Cardiac fibroblast (primary cell): ENCODE results near the gene COL16A1.

Experiments used
- DNase-seq, 2 donors: peaks; one replicate each; pipeline versions ENCODE4 v3.0.0 to v3.0.0-alpha.2; 2010; ENCODE audit warnings: low read depth in 2 of 2
- H3K4me3 ChIP-seq, 2 donors: replicated peaks in 1 of 2; 1 replicate in 1 of 2; 2 replicates in 1 of 2; pipeline ENCODE4 v1.5.1; 2011; ENCODE audit warnings: low read depth in 2 of 2, low read length in 2 of 2, mild to moderate bottlenecking in 2 of 2, moderate library complexity in 1 of 2
- TF ChIP-seq, protein P1 (sequence below): IDR thresholded peaks from one replicate; pipeline ENCODE4 v1.5.1; 2011; ENCODE audit warnings: low read depth, mild to moderate bottlenecking, low read length, inconsistent platforms

The COL16A1 gene

DNA sequence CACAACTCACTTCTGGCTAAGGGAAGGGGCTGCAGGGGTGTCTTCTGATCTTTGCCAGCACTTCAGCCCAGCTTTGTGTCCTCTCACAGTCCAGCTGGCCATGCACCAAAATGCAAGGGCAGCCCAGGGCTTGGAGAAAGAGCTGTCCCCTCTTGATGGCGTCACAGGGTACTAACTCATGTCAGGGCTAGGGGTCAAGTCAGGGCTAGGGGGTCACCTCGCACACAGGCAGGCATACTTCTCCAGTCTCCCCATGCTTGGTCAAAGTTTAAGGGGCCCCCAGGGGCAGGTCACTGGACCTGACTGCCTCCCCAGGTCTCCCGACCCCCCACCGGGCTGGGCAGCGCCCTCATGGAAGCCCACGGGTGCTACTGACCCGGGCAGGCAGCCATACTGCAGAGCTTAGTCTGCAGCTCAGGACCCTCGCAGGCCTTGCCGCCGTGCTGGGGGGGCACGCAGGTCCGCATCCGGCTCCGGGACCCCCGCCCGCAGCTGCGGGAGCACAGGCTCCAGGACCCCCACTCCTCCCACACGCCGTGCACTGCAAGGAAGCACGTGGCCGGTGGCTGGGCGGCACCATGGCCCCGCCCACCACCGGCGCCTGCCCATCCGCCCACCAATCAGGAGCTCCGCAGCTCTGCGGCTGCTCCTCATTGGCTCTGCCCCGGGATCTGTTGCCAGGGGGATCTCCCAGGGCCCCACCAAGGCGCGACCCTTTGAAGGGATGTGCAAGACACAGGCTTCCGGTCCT lies 38.8 kb upstream of the COL16A1 start:
- no peak for DNase-seq
- H3K4me3 ChIP-seq: no peak overlapping the region
- TF ChIP-seq, protein P1, sequence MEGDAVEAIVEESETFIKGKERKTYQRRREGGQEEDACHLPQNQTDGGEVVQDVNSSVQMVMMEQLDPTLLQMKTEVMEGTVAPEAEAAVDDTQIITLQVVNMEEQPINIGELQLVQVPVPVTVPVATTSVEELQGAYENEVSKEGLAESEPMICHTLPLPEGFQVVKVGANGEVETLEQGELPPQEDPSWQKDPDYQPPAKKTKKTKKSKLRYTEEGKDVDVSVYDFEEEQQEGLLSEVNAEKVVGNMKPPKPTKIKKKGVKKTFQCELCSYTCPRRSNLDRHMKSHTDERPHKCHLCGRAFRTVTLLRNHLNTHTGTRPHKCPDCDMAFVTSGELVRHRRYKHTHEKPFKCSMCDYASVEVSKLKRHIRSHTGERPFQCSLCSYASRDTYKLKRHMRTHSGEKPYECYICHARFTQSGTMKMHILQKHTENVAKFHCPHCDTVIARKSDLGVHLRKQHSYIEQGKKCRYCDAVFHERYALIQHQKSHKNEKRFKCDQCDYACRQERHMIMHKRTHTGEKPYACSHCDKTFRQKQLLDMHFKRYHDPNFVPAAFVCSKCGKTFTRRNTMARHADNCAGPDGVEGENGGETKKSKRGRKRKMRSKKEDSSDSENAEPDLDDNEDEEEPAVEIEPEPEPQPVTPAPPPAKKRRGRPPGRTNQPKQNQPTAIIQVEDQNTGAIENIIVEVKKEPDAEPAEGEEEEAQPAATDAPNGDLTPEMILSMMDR: no peak

DNA sequence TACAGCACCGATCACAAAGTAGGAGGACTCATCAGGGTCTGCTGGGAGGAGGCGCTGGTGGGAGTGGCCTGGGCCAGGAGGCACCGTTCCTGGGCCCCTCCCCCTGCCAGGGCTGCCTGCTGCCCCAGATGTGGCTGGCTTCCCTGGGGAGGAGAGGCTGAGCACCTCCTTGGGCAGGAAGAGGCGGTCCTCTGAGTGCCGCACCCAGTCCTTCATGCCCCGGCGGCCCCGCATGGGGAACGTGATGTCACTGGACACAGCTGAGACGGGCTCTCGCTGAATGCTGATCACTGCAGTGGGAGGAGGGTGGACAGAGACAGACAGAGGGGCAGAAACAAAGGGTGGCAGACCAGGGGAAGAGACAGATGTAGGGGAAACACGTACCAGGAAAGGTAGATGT lies 35.5 kb upstream of the COL16A1 start:
- DNase-seq: no peak
- TF ChIP-seq, protein P1: no peak
- H3K4me3 ChIP-seq: no peak overlapping the region

DNA sequence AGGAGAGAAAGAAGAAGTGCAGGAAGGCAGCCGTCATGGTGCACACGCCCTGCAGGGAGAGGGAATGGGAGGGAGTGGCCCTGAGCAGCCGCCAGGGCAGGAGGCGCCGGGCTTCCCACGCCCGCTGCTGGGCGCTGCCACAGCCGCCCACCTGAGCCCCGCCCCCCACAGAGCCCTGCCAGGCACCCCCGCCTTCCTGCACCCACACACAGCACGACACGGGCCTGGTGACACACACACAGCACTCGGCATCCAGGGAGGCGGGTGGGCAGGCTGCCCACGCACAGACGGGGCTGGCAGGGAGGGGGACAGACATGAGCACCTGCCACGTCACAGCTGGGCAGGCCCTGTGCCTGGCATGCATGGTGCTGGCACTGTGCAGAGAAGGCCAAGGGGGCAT lies 32.9 kb upstream of the COL16A1 start:
- DNase-seq: no peak
- TF ChIP-seq, protein P1: no peak
- H3K4me3 ChIP-seq: no peak overlapping the region

DNA sequence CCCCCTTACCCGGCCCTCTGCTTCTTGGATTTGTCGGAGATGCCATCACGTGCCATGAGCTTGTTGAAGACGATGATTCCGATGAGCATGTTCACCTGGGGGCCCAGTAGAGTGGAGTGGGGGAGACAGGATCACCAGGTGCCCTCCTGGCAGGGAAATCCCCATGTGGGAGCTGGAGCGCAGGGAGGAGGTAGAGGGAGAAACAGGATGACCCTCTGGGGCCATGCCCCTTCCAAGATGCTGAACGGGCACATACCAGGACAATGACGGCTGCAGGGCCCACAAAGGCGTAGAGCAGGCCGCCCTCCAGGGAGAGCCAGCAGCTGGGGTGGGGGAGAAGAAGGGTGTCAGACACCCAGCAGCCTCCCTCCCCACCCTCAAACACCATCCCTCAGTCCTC lies 31.8 kb upstream of the COL16A1 start:
- TF ChIP-seq, protein P1: no peak
- H3K4me3 ChIP-seq: no peak overlapping the region
- DNase-seq: no peak

DNA sequence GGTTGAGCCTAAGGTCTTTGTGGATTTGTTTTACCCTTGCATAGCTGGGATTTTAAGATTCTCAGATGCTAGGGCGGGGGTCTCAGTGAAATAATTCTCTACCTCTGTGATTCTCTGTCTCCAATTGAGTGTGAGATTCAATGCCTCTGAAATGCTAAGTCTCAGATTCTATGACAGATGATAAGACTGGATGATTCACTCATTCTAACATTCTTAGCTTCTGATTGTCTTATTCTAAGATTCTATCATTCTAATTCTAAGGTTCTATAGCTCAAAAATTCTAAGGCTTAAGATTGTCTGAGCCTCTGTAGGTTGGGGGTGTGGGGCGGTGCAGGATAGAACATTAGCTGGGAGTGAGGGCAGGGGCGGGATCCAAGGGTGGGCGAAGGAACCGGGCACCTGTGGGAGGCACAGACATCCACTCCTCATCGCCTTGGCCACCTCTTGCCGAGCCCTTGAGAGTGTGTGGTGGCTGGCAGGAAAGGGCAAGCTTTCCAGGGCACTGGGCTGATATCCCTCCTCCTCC lies 30.8 kb upstream of the COL16A1 start:
- H3K4me3 ChIP-seq: no peak overlapping the region
- no peak for DNase-seq
- TF ChIP-seq, protein P1: no peak

DNA sequence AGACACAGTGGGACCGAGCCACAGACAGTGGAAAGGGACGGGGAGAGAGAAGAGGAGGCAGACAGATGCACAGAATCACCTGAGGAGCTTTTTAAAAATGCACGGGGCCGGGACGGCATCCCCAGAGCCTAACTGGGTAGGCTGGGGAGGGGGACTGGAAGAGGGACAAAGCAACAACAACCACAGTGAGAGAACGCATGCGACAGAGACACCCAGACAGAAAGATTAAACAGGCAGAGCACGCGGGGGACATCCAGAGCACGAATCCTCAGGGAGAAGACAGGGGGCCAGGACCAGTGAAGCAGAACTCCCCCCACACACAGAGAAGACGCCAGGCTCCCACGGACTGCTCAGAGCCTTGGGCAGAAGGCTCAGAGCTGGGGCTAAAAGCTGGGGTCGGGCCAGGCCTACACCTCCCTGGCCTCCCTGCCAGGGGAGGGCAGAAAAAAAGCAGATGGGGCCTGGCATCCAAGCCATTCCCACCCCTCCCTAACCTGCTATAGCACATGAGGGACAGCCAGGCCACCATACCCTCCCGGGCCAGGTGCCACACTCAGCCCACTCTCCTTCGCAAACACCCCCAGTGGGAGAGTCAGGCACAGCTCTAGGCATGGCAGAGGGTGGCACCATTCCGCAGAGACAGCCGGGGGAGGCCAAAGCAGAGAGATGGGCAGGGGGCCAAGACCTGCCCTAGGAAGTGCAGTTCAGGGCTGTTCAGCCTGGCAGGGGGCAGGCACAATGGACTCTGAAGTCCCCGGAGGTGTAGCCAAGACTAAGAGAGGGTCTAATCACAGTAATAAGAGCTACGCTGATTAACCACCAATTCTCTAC lies 29.8 kb upstream of the COL16A1 start:
- TF ChIP-seq, protein P1: no peak
- no peak for DNase-seq
- H3K4me3 ChIP-seq: no peak overlapping the region
